ENCODE results near the gene LSMEM2. TPM values are rescaled to one million over a fixed set of nuclear protein-coding genes. Genes with fewer than 3 reads are reported as not detected.

Gene LSMEM2
- total and polyA plus RNA-seq, 9 of the 15 experiments (the other 6 are each of a cell fraction or from before 2014, with no cell fraction given), result not detected

GRCh38 chr3:50298836-50299637 is 20.1 kb downstream of the LSMEM2 start, which contains the start of the genes HYAL3 and NAA80 (continued):
- TF ChIP-seq THRA (IDR thresholded peaks at IDR 0.05) (no peak), ZNF589 (CRISPR knock-in tag; IDR thresholded peaks at IDR 0.05; ENCODE audit: low read depth) (no peak), SAP30 (IDR thresholded peaks at IDR 0.05; ENCODE audit: borderline replicate concordance, insufficient read depth, low read depth, low read length, poor library complexity, severe bottlenecking) (peak; percentile 88), CHCHD3 (CRISPR knock-in tag; IDR thresholded peaks at IDR 0.05) (no peak), SMARCA5 (IDR thresholded peaks at IDR 0.05) (0 out of 2 replicates have a peak, but pooled peaks have one; percentile 48), L3MBTL2 (IDR thresholded peaks at IDR 0.05) (peak; percentile 42; the same call in 1 of the 2 replicates), KDM4B (IDR thresholded peaks at IDR 0.05; ENCODE audit: borderline replicate concordance in 2 of 2, low read depth in 1 of 2) (no peak; a peak in 1 of 4 replicates), GTF2A2 (tag; IDR thresholded peaks at IDR 0.05) (no peak), POLR2AphosphoS2 (IDR thresholded peaks at IDR 0.05; ENCODE audit: low read length) (peak; percentile 68), E2F6 (IDR thresholded peaks at IDR 0.05; ENCODE audit: borderline replicate concordance in 1 of 2, extremely low read depth in 1 of 2, insufficient read depth in 1 of 2, insufficient read length in 1 of 2, low read depth in 1 of 2, low read length in 1 of 2, poor library complexity in 1 of 2, severe bottlenecking in 1 of 2) (peak in 1 of 2 experiments; percentile 26), ESRRA (IDR thresholded peaks at IDR 0.05; ENCODE audit: borderline replicate concordance, low read depth) (peak; percentile 36; the same call in 1 of the 2 replicates), ZNF57 (CRISPR knock-in tag; IDR thresholded peaks at IDR 0.05) (no peak)
- TF ChIP-seq, protein P1, sequence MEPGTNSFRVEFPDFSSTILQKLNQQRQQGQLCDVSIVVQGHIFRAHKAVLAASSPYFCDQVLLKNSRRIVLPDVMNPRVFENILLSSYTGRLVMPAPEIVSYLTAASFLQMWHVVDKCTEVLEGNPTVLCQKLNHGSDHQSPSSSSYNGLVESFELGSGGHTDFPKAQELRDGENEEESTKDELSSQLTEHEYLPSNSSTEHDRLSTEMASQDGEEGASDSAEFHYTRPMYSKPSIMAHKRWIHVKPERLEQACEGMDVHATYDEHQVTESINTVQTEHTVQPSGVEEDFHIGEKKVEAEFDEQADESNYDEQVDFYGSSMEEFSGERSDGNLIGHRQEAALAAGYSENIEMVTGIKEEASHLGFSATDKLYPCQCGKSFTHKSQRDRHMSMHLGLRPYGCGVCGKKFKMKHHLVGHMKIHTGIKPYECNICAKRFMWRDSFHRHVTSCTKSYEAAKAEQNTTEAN (CRISPR knock-in tag; IDR thresholded peaks at IDR 0.05), result 0 out of 2 replicates have a peak, but pooled peaks have one; percentile 57
- TF ChIP-seq, protein P2, sequence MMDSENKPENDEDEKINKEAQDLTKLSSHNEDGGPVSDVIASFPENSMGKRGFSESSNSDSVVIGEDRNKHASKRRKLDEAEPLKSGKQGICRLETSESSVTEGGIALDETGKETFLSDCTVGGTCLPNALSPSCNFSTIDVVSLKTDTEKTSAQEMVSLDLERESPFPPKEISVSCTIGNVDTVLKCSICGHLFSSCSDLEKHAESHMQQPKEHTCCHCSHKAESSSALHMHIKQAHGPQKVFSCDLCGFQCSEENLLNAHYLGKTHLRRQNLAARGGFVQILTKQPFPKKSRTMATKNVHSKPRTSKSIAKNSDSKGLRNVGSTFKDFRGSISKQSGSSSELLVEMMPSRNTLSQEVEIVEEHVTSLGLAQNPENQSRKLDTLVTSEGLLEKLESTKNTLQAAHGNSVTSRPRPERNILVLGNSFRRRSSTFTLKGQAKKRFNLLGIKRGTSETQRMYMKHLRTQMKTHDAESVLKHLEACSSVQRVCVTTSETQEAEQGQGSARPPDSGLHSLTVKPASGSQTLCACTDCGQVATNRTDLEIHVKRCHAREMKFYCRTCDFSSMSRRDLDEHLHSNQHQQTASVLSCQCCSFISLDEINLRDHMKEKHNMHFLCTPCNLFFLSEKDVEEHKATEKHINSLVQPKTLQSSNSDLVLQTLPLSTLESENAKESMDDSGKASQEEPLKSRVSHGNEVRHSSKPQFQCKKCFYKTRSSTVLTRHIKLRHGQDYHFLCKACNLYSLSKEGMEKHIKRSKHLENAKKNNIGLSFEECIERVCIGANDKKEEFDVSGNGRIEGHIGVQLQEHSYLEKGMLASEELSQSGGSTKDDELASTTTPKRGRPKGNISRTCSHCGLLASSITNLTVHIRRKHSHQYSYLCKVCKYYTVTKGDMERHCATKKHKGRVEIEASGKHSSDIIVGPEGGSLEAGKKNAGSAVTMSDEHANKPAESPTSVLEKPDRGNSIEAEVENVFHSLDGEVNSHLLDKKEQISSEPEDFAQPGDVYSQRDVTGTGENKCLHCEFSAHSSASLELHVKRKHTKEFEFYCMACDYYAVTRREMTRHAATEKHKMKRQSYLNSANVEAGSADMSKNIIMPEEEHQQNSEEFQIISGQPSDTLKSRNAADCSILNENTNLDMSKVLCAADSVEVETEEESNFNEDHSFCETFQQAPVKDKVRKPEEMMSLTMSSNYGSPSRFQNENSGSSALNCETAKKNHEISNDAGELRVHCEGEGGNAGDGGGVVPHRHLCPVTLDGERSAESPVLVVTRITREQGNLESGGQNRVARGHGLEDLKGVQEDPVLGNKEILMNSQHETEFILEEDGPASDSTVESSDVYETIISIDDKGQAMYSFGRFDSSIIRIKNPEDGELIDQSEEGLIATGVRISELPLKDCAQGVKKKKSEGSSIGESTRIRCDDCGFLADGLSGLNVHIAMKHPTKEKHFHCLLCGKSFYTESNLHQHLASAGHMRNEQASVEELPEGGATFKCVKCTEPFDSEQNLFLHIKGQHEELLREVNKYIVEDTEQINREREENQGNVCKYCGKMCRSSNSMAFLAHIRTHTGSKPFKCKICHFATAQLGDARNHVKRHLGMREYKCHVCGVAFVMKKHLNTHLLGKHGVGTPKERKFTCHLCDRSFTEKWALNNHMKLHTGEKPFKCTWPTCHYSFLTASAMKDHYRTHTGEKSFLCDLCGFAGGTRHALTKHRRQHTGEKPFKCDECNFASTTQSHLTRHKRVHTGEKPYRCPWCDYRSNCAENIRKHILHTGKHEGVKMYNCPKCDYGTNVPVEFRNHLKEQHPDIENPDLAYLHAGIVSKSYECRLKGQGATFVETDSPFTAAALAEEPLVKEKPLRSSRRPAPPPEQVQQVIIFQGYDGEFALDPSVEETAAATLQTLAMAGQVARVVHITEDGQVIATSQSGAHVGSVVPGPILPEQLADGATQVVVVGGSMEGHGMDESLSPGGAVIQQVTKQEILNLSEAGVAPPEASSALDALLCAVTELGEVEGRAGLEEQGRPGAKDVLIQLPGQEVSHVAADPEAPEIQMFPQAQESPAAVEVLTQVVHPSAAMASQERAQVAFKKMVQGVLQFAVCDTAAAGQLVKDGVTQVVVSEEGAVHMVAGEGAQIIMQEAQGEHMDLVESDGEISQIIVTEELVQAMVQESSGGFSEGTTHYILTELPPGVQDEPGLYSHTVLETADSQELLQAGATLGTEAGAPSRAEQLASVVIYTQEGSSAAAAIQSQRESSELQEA (IDR thresholded peaks at IDR 0.05; ENCODE audit: low read depth), result no peak
